Forelimb muscle (tissue), 1 donor: ENCODE measurements around the gene MEST. TPM values are rescaled to one million over a fixed set of nuclear protein-coding genes. Genes with fewer than 3 reads are reported as not detected.
"Not testable (repeated sequence)": the region's sequence is repeated elsewhere in the genome, so short reads cannot be mapped to it uniquely, and the experiment has no call there.

Experiments
- DNase-seq: peaks from one replicate; pipeline ENCODE4 v3.0.0-alpha.2; 2013; ENCODE audit warnings: low read depth
- polyA plus RNA-seq: library from polyadenylated mRNA; unstranded; fragments of 120-200 nt; gene quantifications from one replicate; pipeline ENCODE4 v1.2.1, GENCODE V29; 2013; ENCODE audit not compliant: insufficient read length

MEST gene
- polyA plus RNA-seq, 1 donor, result 810 TPM

GRCh38 chr7:130483031-130483430, 8.9 kb upstream of the MEST start:
- DNase-seq, result no peak

DNA sequence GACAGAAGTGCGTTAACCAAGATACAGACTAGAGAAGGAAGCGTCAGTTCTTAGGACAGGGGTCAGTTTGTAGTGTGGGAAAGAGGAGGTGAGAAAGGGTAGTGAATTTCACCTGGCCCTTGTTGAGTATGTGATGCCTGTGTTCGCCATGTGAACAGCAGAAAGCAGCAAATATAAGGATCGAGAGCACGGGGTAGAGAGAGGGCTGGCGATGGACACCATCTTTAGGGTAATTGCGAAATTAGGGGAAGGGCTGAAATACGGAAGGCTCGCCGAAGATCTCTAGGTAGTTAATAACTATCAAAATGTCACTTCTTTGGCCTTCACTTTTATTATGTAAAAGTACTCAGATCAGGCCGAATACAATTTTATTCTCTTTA, 6.2 kb upstream of the MEST start:
- no peak for DNase-seq

GRCh38 chr7:130486114-130486953, 5.6 kb upstream of the MEST start:
- no peak for DNase-seq

DNA sequence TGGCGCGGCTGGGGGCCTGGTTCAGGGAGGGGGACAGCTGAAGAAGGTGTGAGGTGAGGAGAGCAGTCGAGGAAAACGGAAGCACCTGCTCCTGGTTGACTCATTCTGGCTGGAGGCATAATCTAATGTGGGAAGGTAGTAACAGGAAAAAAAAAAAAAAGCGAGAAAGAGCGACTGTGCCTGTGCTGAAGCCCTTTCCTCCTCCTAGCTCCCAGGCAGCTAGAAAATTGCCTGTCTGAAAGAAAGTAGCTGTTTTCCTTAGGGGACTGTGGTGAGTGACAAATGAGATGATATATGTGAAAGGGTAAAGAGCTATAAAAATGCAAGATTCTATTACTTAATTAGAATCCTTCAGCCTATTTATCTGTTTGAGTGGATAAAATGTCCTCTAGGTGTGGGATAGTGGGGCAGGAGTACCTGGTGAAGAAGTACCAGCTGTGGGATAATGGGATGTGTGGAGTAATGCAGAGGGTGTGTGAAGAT, 4.9 kb upstream of the MEST start:
- DNase-seq, result no peak

DNA sequence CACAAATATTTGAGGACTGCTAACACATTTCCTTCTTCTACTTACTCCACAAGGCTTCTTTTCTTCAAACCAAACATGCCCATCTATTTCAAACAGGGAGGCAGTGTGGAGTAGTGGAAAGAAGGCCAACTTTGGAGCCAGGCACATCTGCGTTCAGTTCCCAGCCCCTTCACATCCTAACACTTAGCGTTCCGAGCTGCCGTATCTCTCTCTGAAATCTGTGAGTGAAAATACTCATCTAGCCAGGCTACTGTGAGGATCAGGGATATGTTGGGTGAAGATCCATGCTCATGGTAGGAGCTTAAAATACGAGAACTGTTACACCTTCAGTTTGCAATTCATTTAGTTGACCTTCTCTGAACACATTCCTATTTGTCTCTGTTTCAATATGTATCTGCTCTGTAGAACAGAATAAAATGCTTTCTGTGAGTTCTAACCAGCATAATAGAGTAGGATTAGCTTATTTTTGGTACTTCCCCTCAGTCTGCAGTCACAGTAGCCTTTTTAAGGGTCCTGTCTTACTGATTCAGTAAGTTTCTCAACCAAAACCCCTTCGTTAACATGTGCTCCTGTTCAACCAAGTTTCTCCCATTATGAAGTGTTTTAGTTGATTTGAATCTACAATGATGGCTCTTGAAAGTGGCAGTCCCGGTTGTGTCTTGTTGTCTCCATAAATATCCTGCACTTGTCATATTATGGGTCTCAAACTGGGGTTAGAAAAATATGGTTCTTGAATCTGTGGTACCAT, 3.3 kb upstream of the MEST start:
- no peak for DNase-seq

DNA sequence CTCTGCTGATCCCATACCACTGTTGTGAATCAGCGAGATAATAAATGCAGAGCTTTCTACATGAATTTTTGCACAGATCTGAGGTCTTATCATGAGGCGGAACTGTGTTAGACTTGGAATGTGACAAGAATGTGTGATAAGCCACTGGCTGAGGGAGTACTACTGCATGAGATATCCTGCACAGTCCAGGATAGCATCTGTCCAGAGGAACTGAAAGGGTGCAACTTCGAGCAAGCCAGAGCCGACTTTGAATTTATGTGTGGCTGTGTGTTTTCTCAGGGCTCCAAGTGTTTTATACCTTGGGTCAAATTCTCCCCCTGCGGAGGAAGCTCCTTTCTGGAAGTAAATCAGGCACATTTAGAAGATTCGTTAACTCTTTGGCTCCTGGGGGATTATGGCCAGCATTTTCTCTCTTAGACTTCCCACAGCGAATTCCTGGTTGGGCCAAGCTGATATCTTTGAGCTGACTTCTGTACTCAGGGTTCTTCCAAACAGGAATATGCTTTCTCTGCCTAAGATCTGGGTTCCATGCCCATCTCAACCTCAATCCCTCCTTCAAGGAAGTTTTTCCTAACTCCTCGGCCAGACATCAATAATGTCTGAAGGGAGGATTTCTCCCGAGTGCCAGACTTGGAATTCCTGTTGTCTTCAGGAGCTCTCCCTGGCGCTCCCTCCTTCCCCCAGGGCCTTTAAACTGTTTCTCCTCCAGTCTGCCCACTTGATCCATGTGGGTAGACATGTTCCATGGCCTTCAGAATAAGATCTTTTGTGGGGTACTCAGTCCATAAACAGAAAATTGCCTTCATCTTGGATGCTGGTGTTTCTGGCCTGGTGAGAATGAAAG, 2.5 kb upstream of the MEST start:
- DNase-seq, result no peak

DNA sequence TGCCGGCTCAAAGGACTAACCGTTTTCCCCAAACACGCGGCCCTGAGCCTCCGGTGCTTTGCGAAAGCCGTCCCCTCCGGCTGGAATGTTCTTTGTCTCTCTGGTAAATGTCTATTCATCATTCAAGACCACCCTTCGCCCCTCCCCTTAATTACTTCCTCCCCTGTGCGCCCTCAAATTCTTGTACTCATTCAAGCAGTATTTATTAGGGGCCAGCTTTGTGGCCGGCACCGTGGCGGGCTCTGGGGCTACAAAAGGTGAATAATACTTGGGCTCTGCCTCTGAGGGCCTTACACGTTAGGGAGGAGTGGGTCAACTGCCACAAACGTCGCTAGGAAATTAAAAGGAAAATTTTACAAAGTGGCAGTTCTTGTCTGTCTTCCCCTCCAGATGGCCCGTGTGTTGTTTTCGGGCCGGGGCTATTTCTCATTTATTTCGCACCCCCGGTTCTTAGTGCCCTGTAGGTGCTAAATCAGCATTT, 1.5 kb upstream of the MEST start:
- DNase-seq, result no peak

DNA sequence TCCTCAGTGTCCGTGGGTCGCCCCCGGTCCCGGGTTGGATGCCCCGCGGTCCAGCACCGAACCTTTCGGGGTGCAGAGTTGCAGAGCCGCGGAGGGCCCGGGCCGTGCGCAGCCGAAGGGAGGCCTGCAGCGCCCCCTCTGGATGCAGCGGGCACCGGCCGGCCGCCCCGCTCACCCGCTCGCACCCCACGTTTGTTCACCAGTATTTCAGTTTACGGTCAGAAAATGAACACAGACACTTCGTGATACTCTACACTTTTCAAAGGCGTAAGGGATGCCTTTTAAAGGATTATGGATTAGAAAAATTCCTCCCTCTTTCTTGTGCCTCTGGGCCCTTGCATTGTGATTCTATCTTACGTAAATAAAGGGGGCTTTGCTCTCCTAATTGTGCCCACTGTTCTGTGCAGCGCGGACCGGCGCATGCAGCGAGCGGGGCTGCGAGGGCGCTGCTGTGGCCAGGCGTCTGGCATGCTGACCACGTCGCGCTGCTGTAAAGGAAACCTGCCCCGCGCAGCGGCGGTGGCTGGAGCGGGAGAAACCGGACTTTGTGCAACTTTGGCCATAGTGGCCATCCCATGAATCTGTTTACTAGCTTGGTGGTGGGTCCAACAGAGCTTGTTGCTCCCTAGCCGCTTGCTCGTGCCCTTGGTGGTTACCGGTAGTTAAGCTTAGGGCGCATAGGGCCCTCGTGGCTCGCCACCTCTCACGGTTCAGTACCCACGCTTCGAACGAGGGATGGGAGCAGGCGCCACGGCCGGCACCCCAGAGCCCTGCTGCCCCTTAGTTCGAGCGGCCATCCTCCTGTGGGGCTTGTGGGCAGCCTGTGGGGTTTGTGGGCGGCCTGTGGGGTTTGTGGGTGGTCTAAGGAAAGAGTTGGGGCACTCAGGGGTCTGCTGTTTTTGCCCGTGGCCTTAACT, 739 bp upstream of the MEST start:
- no peak for DNase-seq

GRCh38 chr7:130492523-130493274, 814 bp downstream of the MEST start:
- no peak for DNase-seq

- no peak for DNase-seq
Measured at GRCh38 chr7:130493275-130493873, 1.5 kb downstream of the MEST start.

- no peak for DNase-seq
Measured at GRCh38 chr7:130494431-130494858, 2.6 kb downstream of the MEST start.

DNA sequence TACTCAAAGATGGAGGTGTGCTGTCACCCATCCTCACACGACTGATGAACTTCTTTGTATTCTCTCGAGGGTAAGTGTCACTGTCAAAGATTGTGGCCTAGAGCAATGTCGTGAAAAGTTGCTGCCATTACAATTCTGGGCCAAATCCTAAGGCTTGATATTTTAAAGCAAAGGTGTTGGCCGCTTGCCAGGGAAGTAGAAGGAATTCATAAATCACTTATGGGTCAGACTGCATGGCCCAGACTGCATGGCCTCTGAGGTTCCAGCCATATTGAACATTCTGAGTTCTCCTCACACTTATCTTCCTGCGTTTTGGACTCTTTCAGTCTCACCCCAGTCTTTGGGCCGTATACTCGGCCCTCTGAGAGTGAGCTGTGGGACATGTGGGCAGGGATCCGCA, 8.6 kb downstream of the MEST start:
- no peak for DNase-seq

DNA sequence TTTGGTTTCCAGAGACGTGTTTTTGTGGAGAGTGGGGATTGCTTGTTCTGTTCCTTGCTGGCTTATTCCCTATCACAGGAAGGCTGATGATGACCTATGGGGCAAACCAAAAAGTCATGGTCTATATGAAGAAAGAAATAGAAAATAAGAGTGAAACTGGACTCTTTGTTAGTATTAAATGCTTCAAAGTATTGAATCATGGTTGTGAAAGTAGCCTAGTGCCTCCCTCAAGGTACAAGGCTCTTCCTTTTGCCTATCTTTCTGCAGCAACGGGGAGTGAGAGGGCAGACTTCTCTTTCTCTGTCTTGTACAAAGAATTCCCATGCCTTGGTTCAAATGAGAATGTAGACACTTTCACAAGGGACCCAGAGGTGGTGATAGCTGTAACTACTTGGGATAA, 9.0 kb downstream of the MEST start:
- DNase-seq, result no peak

GRCh38 chr7:130505753-130506152, 13.9 kb downstream of the MEST start:
- no peak for DNase-seq

DNA sequence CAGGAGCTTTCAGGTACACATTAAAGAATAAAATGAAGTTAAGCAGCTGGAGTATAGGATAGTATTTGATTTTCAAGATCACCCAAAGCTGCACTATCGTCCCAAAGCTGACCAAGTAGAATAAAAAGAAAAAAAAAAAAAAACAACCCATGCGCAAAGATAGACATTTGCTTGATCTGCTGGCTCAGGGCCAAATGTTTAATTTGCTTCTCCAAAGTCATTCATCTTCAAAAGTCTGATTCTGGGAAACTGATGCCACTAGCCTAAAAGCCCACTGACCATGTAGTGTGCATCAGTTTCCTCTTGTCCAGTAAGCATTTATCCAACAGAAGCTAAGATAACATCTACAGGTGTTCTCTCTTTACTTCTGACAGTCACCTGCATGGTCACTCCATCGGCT, 14.5 kb downstream of the MEST start:
- no peak for DNase-seq

- DNase-seq, result not testable (repeated sequence)
Measured at GRCh38 chr7:130512038-130512437, 20.2 kb downstream of the MEST start.

DNA sequence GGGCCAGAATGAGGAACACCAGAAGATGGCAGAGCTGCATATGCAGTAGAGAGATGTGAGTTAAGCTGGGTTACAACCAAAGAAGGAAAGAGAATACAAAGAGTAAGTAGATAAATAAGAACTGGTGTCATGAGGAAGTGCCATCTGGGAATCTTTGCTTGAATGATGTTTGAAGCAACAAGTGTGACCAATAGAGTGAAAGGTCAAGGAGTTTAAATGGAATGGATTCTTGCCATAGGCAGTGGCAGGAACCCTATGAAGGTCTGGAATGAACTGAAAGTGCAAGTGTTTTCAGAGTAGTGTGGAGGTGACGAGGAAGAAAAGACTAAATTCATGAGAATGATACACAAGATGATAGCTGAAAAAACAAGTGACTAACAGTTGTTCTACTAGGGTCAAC, 21.6 kb downstream of the MEST start:
- DNase-seq, result no peak

DNA sequence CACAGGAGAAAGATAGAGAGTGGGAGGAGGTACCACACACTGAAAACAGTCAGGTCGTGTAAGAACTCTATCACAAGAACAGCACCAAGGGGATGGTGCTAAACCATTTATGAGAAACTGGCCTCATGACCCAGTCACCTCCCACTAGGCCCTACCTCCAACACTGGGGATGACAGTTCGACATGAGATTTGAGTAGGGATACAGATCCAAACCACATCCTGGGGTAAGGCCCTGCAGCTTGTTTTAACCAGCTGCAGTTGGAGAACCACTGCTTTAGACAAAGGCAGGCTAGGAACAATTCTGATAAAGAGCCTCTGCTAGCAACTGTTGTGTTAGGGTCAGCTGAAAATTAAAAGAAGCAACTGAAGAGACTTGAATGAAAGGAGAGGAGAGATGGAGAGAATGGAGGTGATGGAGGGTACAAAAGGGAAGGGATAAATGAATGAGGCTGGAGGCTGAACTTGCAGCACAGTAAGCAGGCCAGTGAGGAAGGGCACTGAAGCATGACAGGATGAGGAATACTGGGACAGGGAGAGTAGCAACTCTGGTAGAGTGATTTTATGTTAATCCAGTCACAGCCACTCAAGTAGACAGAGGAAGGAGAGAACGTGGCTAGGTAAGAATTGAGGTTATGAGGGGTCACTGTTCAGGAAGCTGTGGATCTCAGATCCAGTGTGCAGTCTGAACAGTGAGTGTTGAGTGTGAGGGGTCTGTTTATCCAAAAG, 23.6 kb downstream of the MEST start:
- no peak for DNase-seq
